OCI-LY1 (cell line): ENCODE results near the gene RBMS1.

Experiments used
- H2AFZ ChIP-seq: fragments of 200-600 bp; sonication (generic), shearing (Covaris generic); 2 replicates; pipeline ENCODE4 v1.6.0; 2014; ENCODE audit warnings: antibody characterized with exemption, mild to moderate bottlenecking, low read length
- H3F3A ChIP-seq: fragments of 200-600 bp; sonication (generic), shearing (Covaris generic); 2 replicates; pipeline ENCODE4 v1.6.0; 2014; ENCODE audit warnings: mild to moderate bottlenecking, antibody characterized with exemption, low read length, moderate library complexity; ENCODE audit not compliant: insufficient read depth
- H3K27ac ChIP-seq: fragments of 200-600 bp; sonication (generic); 2 replicates; pipeline ENCODE4 v1.5.1; 2014; ENCODE audit warnings: low read length, mixed run types, mild to moderate bottlenecking, low read depth; ENCODE audit not compliant: poor library complexity, severe bottlenecking
- H3K27me3 ChIP-seq: fragments of 200-600 bp; sonication (generic); 2 replicates; pipeline ENCODE4 v1.6.0; 2014; ENCODE audit warnings: antibody characterized with exemption, mild to moderate bottlenecking, low read length, moderate library complexity; ENCODE audit not compliant: insufficient read depth
- H3K36me3 ChIP-seq: fragments of 200-600 bp; sonication (generic); 2 replicates; pipeline ENCODE4 v1.6.1; 2014; ENCODE audit warnings: mild to moderate bottlenecking, antibody characterized with exemption, low read length, moderate library complexity, mixed read lengths; ENCODE audit not compliant: insufficient read depth
- H3K4me1 ChIP-seq: fragments of 200-600 bp; sonication (generic); 2 replicates; pipeline ENCODE4 v1.5.1; 2014; ENCODE audit warnings: mild to moderate bottlenecking, low read length, moderate library complexity; ENCODE audit not compliant: insufficient read depth, severe bottlenecking
- H3K4me2 ChIP-seq: fragments of 200-600 bp; sonication (generic), shearing (Covaris generic); 2 replicates; pipeline ENCODE4 v1.6.1; 2014; ENCODE audit warnings: low read length
- H3K4me3 ChIP-seq: fragments of 200-600 bp; sonication (generic); 2 replicates; pipeline ENCODE4 v1.5.1; 2014; ENCODE audit warnings: low read length, low read depth, mild to moderate bottlenecking, mixed read lengths; ENCODE audit not compliant: poor library complexity, severe bottlenecking
- H3K79me2 ChIP-seq: fragments of 200-600 bp; shearing (Covaris generic); 2 replicates; pipeline ENCODE4 v1.6.1; 2016; ENCODE audit warnings: mixed run types, low read length, mixed read lengths; ENCODE audit not compliant: insufficient read depth
- H3K9ac ChIP-seq: fragments of 200-600 bp; sonication (generic), shearing (Covaris generic); 2 replicates; pipeline ENCODE4 v1.6.1; 2014; ENCODE audit warnings: mild to moderate bottlenecking, low read length, mixed read lengths
- H3K9me2 ChIP-seq: fragments of 200-600 bp; sonication (generic), shearing (Covaris generic); 2 replicates; pipeline ENCODE4 v1.6.1; 2014; ENCODE audit warnings: low read depth, mild to moderate bottlenecking, low read length, mixed read lengths
- H3K9me3 ChIP-seq: fragments of 200-600 bp; shearing (Covaris generic); 2 replicates; pipeline ENCODE4 v1.6.1; 2014; ENCODE audit warnings: low read length, mixed read lengths
- H4K20me1 ChIP-seq: fragments of 200-600 bp; sonication (generic), shearing (Covaris generic); 2 replicates; pipeline ENCODE4 v1.6.0; 2016; ENCODE audit warnings: mild to moderate bottlenecking, low read length; ENCODE audit not compliant: insufficient read depth
- EZH2 ChIP-seq: fragments of 200-600 bp; sonication (generic), shearing (Covaris generic); IDR thresholded peaks from 2 replicates; pipeline ENCODE4 v1.8.0; 2017; ENCODE audit warnings: borderline replicate concordance, mixed run types, mild to moderate bottlenecking, antibody characterized with exemption, low read length, moderate library complexity, mixed read lengths
- TF ChIP-seq, protein P1 (sequence below): fragments of 200-600 bp; sonication (generic), shearing (Covaris generic); IDR thresholded peaks from 2 replicates; pipeline ENCODE4 v1.5.1; 2017; ENCODE audit warnings: mild to moderate bottlenecking, antibody characterized with exemption, low read length, moderate library complexity, mixed read lengths

RBMS1 gene

DNA sequence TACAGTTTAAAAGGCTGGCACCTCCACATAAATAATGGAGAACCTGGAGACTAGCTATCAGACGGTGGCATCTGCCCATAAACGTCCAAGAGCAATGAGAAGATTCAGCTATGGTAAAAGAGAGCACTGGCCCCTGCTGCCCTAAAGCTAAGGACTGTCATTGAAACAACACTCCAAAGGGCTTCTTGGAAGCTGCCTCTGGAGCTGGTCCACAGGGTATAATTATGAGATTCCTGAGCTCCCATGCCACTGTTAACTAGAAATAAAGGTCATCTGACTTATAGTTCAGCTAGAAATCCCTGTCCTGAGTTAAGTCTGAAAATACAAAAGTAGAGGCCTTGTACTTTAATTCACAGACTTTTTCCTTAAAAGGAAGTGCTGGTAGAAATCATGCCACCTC is 39.9 kb upstream of the RBMS1 start:
- no peak for TF ChIP-seq EZH2
- TF ChIP-seq, protein P1, sequence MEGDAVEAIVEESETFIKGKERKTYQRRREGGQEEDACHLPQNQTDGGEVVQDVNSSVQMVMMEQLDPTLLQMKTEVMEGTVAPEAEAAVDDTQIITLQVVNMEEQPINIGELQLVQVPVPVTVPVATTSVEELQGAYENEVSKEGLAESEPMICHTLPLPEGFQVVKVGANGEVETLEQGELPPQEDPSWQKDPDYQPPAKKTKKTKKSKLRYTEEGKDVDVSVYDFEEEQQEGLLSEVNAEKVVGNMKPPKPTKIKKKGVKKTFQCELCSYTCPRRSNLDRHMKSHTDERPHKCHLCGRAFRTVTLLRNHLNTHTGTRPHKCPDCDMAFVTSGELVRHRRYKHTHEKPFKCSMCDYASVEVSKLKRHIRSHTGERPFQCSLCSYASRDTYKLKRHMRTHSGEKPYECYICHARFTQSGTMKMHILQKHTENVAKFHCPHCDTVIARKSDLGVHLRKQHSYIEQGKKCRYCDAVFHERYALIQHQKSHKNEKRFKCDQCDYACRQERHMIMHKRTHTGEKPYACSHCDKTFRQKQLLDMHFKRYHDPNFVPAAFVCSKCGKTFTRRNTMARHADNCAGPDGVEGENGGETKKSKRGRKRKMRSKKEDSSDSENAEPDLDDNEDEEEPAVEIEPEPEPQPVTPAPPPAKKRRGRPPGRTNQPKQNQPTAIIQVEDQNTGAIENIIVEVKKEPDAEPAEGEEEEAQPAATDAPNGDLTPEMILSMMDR = no peak
- no peak overlapping the region for H2AFZ ChIP-seq

DNA sequence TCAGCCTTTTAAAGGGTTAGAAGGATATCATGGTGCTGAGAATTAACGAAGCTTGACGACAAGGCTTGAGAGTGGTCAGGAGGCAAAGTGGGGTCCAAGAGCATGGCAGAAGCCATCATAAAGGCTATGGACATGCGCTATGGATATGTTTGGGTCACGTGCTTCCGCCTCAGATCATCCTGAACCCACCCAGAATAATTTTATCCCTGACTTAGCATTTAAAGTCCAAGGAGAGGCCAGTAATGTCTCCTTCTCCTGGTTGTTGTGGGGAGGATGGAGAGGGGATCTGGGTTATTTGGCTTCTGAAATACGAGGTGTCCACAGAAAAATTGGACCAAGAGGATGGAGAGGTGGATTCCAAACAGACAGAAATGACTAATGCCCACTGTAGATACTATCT is 38.8 kb upstream of the RBMS1 start:
- H3K79me2 ChIP-seq = no peaks in the 10 kb centered on the region
- no peaks in the 10 kb centered on the region for H4K20me1 ChIP-seq
- no peaks in the 10 kb centered on the region for H3K9me3 ChIP-seq
- H3K36me3 ChIP-seq = no peaks in the 10 kb centered on the region
- TF ChIP-seq, protein P1 = no peak
- TF ChIP-seq EZH2 = no peak
- H3K27me3 ChIP-seq = no peaks in the 10 kb centered on the region
- no peaks in the 10 kb centered on the region for H3K4me1 ChIP-seq
- H3K4me3 ChIP-seq = no peak overlapping the region
- no peaks in the 10 kb centered on the region for H3K9me2 ChIP-seq
- no peak overlapping the region for H3K4me2 ChIP-seq
- H3K27ac ChIP-seq = no peak overlapping the region
- no peak overlapping the region for H2AFZ ChIP-seq
- no peaks in the 10 kb centered on the region for H3F3A ChIP-seq
- no peak overlapping the region for H3K9ac ChIP-seq

More for the DNA sequence above, 39.9 kb upstream of the RBMS1 start:
- Histone ChIP-seq H3K79me2 (no peaks in the 10 kb centered on the region), H3K9me3 (no peaks in the 10 kb centered on the region), H3K27me3 (no peaks in the 10 kb centered on the region), H3K9me2 (no peaks in the 10 kb centered on the region), H3K9ac (no peak overlapping the region), H3F3A (no peaks in the 10 kb centered on the region), H3K4me2 (no peak overlapping the region), H3K27ac (no peak overlapping the region), H3K4me1 (no peaks in the 10 kb centered on the region), H4K20me1 (no peaks in the 10 kb centered on the region), H3K36me3 (no peaks in the 10 kb centered on the region), H3K4me3 (no peak overlapping the region)

DNA sequence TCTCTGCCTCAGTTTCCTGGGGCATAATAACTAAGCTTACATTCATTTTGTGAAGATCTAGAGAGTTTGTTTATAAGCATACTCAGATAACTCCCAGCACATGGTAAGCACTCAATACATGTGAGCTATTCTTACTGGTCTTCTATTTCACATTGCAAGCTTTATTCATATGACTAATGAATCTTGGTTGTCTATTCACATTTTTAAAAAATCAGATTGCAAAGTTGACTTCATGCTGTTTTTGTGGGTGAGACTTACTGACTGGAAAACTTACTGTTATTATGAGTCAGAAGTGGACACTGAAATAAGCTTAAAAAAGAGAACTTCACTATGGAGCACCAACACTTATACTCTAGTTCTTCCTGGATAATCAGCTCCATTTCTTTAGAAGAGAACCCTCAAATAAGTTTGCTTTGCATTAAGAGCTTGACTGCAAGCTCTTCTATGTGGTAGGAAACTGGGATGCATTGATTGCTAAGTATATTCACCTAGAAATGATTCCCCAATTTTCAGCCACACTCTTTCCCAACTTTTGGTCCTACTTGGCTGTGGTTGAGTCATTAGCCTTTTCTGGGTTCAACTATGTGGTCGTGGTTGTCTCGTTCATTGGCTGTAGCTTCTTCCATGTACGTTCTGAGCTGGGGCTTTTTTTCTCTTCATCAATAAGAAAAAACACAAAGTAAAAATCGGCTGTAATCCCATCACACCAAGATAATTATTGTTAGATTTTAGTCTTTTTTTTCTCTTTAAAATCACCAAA is 29.5 kb upstream of the RBMS1 start:
- no peaks in the 10 kb centered on the region for H3K4me1 ChIP-seq
- no peak overlapping the region for H3K27ac ChIP-seq
- no peaks in the 10 kb centered on the region for H3K27me3 ChIP-seq
- no peaks in the 10 kb centered on the region for H3K36me3 ChIP-seq
- no peaks in the 10 kb centered on the region for H3K9me2 ChIP-seq
- no peaks in the 10 kb centered on the region for H3K9me3 ChIP-seq
- H3K4me2 ChIP-seq = no peak overlapping the region
- no peak overlapping the region for H3K9ac ChIP-seq
- no peak overlapping the region for H2AFZ ChIP-seq
- no peak for TF ChIP-seq EZH2
- TF ChIP-seq, protein P1 = no peak
- H3K79me2 ChIP-seq = no peaks in the 10 kb centered on the region
- no peaks in the 10 kb centered on the region for H4K20me1 ChIP-seq
- H3K4me3 ChIP-seq = no peak overlapping the region
- H3F3A ChIP-seq = no peaks in the 10 kb centered on the region
